ENCODE results near the gene PROKR1. TPM values are rescaled to one million over a fixed set of nuclear protein-coding genes. Genes with fewer than 3 reads are reported as not detected.

Gene PROKR1
- total RNA-seq, 2 donors from 2014 or later, result not detected

- Histone ChIP-seq H3K4me3 (no peak overlapping the region), H3K4me1 (ENCODE audit: control insufficient read depth in 1 of 2, low read depth in 2 of 2) (no peaks in the 10 kb centered on the region), H3K27me3 (replicated peaks; ENCODE audit: insufficient read depth) (no peaks in the 10 kb centered on the region), H3K9me3 (peaks cover 4% of the 10 kb centered on the region), H3K36me3 (no peaks in the 10 kb centered on the region), H3K27ac (no peak overlapping the region)
- TF ChIP-seq CTCF (IDR thresholded peaks at IDR 0.05), result no peak
- ATAC-seq (ENCODE audit: insufficient number of reproducible peaks, low FRiP score, low read depth) (no peak), DNase-seq (ENCODE audit: low spot score) (no peak)
These were observed 40.3 kb upstream of the PROKR1 start for GRCh38 chr2:68603059-68603458.

GRCh38 chr2:68604077-68604476, 39.3 kb upstream of the PROKR1 start:
- Histone ChIP-seq H3K27me3 (replicated peaks; ENCODE audit: insufficient read depth) (no peaks in the 10 kb centered on the region), H3K9me3 (peaks cover 4% of the 10 kb centered on the region), H3K4me1 (ENCODE audit: control insufficient read depth in 1 of 2, low read depth in 2 of 2) (no peaks in the 10 kb centered on the region), H3K27ac (no peak overlapping the region), H3K36me3 (no peaks in the 10 kb centered on the region), H3K4me3 (no peak overlapping the region)
- no peak for TF ChIP-seq CTCF (IDR thresholded peaks at IDR 0.05)
- DNase-seq (ENCODE audit: low spot score) (no peak), ATAC-seq (ENCODE audit: insufficient number of reproducible peaks, low FRiP score, low read depth) (no peak)

GRCh38 chr2:68605939-68606338, 37.4 kb upstream of the PROKR1 start:
- DNase-seq (ENCODE audit: low spot score) (no peak), ATAC-seq (ENCODE audit: insufficient number of reproducible peaks, low FRiP score, low read depth) (no peak)
- Histone ChIP-seq H3K4me3 (no peak overlapping the region), H3K27ac (no peak overlapping the region), H3K36me3 (no peaks in the 10 kb centered on the region), H3K4me1 (ENCODE audit: control insufficient read depth in 1 of 2, low read depth in 2 of 2) (no peaks in the 10 kb centered on the region), H3K9me3 (peaks cover 9% of the 10 kb centered on the region), H3K27me3 (replicated peaks; ENCODE audit: insufficient read depth) (no peaks in the 10 kb centered on the region)
- no peak for TF ChIP-seq CTCF (IDR thresholded peaks at IDR 0.05)

- Histone ChIP-seq H3K4me1 (ENCODE audit: control insufficient read depth in 1 of 2, low read depth in 2 of 2) (no peaks in the 10 kb centered on the region), H3K4me3 (no peak overlapping the region), H3K36me3 (no peaks in the 10 kb centered on the region), H3K27me3 (replicated peaks; ENCODE audit: insufficient read depth) (no peaks in the 10 kb centered on the region), H3K27ac (no peak overlapping the region), H3K9me3 (peaks cover 9% of the 10 kb centered on the region)
- DNase-seq (ENCODE audit: low spot score) (no peak), ATAC-seq (ENCODE audit: insufficient number of reproducible peaks, low FRiP score, low read depth) (no peak)
- no peak for TF ChIP-seq CTCF (IDR thresholded peaks at IDR 0.05)
These were observed 36.6 kb upstream of the PROKR1 start for GRCh38 chr2:68606759-68607158.

GRCh38 chr2:68607837-68608236, 35.5 kb upstream of the PROKR1 start:
- no peak for DNase-seq (ENCODE audit: low spot score)
- Histone ChIP-seq H3K27ac (no peak overlapping the region), H3K36me3 (no peaks in the 10 kb centered on the region), H3K4me1 (ENCODE audit: control insufficient read depth in 1 of 2, low read depth in 2 of 2) (no peaks in the 10 kb centered on the region), H3K4me3 (no peak overlapping the region), H3K9me3 (peaks cover 9% of the 10 kb centered on the region), H3K27me3 (replicated peaks; ENCODE audit: insufficient read depth) (no peaks in the 10 kb centered on the region)
- no peak for TF ChIP-seq CTCF (IDR thresholded peaks at IDR 0.05)
- ATAC-seq (ENCODE audit: insufficient number of reproducible peaks, low FRiP score, low read depth), result no peak

Measured in thoracic aorta (tissue), 2 donors.